CD4-positive, alpha-beta T cell (primary cell): ENCODE data around the gene POU2F3. TPM values are rescaled to one million over a fixed set of nuclear protein-coding genes. Genes with fewer than 3 reads are reported as not detected.

Experiments
- ATAC-seq: fragments of 200-7000 bp; cut with Tn5 transposase; one replicate; pipeline ENCODE4 v1.10.0; 2022; ENCODE audit warnings: mild to moderate bottlenecking; ENCODE audit not compliant: poor library complexity
- CTCF ChIA-PET: fragments of 350-600 bp; sonication (Branson Sonifier 250); formaldehyde crosslinking; loops from one replicate; lab custom pipeline; 2021; ENCODE audit warnings: antibody characterized with exemption, inconsistent platforms; lab: Charles Lee
- POLR2A ChIA-PET: fragments of 350-600 bp; sonication (Branson Sonifier 250); formaldehyde crosslinking; loops from one replicate; lab custom pipeline; 2021; ENCODE audit warnings: antibody characterized with exemption, inconsistent platforms; lab: Charles Lee
- DNase-seq, 14 experiments: peaks; one replicate each; pipeline ENCODE4 v3.0.0-alpha.2; 2013 to 2020; ENCODE audit warnings: mixed read lengths in 2 of 14
- H3K27ac ChIP-seq, 2 donors: one replicate each; pipeline versions ENCODE4 v1.5.1 to v1.7.0; 2013; ENCODE audit warnings: low read length in 2 of 2, low read depth in 1 of 2, mild to moderate bottlenecking in 1 of 2
- H3K27me3 ChIP-seq, 2 experiments: 1 replicate in 1 of 2; 2 replicates in 1 of 2; pipeline versions ENCODE4 v1.6.1 to v1.7.0; 2013; ENCODE audit warnings: low read length in 2 of 2, control low read depth in 1 of 2, mild to moderate bottlenecking in 1 of 2, moderate library complexity in 1 of 2; ENCODE audit not compliant: insufficient read depth in 2 of 2, control insufficient read depth in 1 of 2
- H3K36me3 ChIP-seq: one replicate; pipeline ENCODE4 v1.6.1; 2013; ENCODE audit warnings: low read length, control low read depth; ENCODE audit not compliant: insufficient read depth
- H3K4me1 ChIP-seq: one replicate; pipeline ENCODE4 v1.6.1; 2013; ENCODE audit warnings: low read length, control low read depth; ENCODE audit not compliant: insufficient read depth
- H3K4me3 ChIP-seq: one replicate; pipeline ENCODE4 v1.5.1; 2013; ENCODE audit warnings: mild to moderate bottlenecking, low read length, moderate library complexity
- H3K9me3 ChIP-seq, 2 experiments: 1 replicate in 1 of 2; 2 replicates in 1 of 2; pipeline versions ENCODE4 v1.6.1 to v1.7.0; 2013; ENCODE audit warnings: low read length in 2 of 2, mild to moderate bottlenecking in 2 of 2, control low read depth in 1 of 2, moderate library complexity in 1 of 2; ENCODE audit not compliant: control insufficient read depth in 1 of 2, insufficient read depth in 1 of 2
- H3K27ac Mint-ChIP-seq: one replicate; pipeline ENCODE4 v1.8.0; 2020; ENCODE audit warnings: mixed read lengths
- H3K27me3 Mint-ChIP-seq: one replicate; pipeline ENCODE4 v1.8.0; 2021; ENCODE audit warnings: mixed read lengths
- H3K36me3 Mint-ChIP-seq: one replicate; pipeline ENCODE4 v1.8.0; 2021; ENCODE audit warnings: low read depth, mixed read lengths
- H3K4me1 Mint-ChIP-seq: one replicate; pipeline ENCODE4 v1.8.0; 2021; ENCODE audit warnings: low read depth, mixed read lengths
- H3K4me3 Mint-ChIP-seq: one replicate; pipeline ENCODE4 v1.8.0; 2020; ENCODE audit warnings: mild to moderate bottlenecking, mixed read lengths
- H3K9me3 Mint-ChIP-seq: one replicate; pipeline ENCODE4 v1.8.0; 2020; ENCODE audit warnings: mixed read lengths
- CTCF ChIP-seq: fragments of 200-600 bp; IDR thresholded peaks from one replicate; pipeline ENCODE4 v1.8.0; 2022; ENCODE audit warnings: antibody characterized with exemption, mild to moderate bottlenecking
- intact Hi-C, 2 experiments: fragments of 100-400 bp; cut with DNase I in 1 of 2; cut with micrococcal nuclease in 1 of 2; formaldehyde crosslinking; loops; one replicate each; pipeline versions ENCODE4 v1.15.1 to v1.9.0; 2023 to 2025; cut with DNase I, micrococcal nuclease
- total RNA-seq, 174 experiments: library from RNA in 2 of 174; stranded (reverse) in 2 of 174; gene quantifications; one replicate each; pipeline ENCODE4 v1.2.3 and lab custom pipeline; 2021 to 2026

Gene POU2F3
- total RNA-seq, 2 experiments from 2014 or later = not detected

- Histone ChIP-seq H3K27ac (no peak overlapping the region), H3K27me3 (peaks cover 28 to 48% of the 10 kb centered on the region in 2 experiments)
- POLR2A ChIA-PET = interaction anchor here (1.3 kb wide), 1 partner anchor 349 kb away, joined by 3 read pairs; no protein-coding TSS in a partner anchor
Measured at GRCh38 chr11:120335556-120335907, 95.6 kb downstream of the POU2F3 start.

GRCh38 chr11:120335908-120336640 is 96.1 kb downstream of the POU2F3 start, which contains the start of gene ARHGEF12:
ARHGEF12 (plus strand) TSS chr11:120336413; CDS start chr11:120337244, 831 bp downstream.
- H3K4me1 Mint-ChIP-seq = peaks cover 30% of the 10 kb centered on the region
- DNase-seq (peak; percentile 30 to 86 (median 62)), ATAC-seq (peak; percentile 42)
- intact Hi-C loops = loop anchor here (1.0 to 10.0 kb wide), 6 partner anchors 8 to 776 kb away; no protein-coding TSS in a partner anchor
- Histone ChIP-seq H3K9me3 (peaks cover 0 to 4% of the 10 kb centered on the region in 2 experiments), H3K36me3 (no peaks in the 10 kb centered on the region), H3K27me3 (peaks cover 27 to 53% of the 10 kb centered on the region in 2 experiments), H3K4me3 (peak within 1 kb of the TSS; percentile 77), H3K27ac (no peak within 1 kb of the TSS), H3K4me1 (peaks cover 26% of the 10 kb centered on the region)
- ChIA-PET CTCF (interaction anchor here (2.5 kb wide), 1 partner anchor 349 kb away, joined by 12 read pairs; no protein-coding TSS in a partner anchor), POLR2A (interaction anchor here (1.3 kb wide), 1 partner anchor 349 kb away, joined by 3 read pairs; no protein-coding TSS in a partner anchor)
- H3K9me3 Mint-ChIP-seq = no peaks in the 10 kb centered on the region
- H3K4me3 Mint-ChIP-seq = peak within 1 kb of the TSS; percentile 89
- H3K36me3 Mint-ChIP-seq = no peaks in the 10 kb centered on the region
- no peak for TF ChIP-seq CTCF
- H3K27me3 Mint-ChIP-seq = peaks cover 67% of the 10 kb centered on the region
- no peak within 1 kb of the TSS for H3K27ac Mint-ChIP-seq

More at GRCh38 chr11:120335556-120335907, 95.6 kb downstream of the POU2F3 start:
- H3K27ac Mint-ChIP-seq = no peak overlapping the region
- H3K36me3 ChIP-seq = no peaks in the 10 kb centered on the region
- H3K9me3 Mint-ChIP-seq = no peaks in the 10 kb centered on the region
- no peaks in the 10 kb centered on the region for H3K36me3 Mint-ChIP-seq
- intact Hi-C loops = loop anchor here (1.0 to 10.0 kb wide), 6 partner anchors 9 to 777 kb away; no protein-coding TSS in a partner anchor
- peaks cover 26% of the 10 kb centered on the region for H3K4me1 ChIP-seq
- peaks cover 0 to 4% of the 10 kb centered on the region in 2 experiments for H3K9me3 ChIP-seq
- H3K4me3 Mint-ChIP-seq = peak overlapping the region; percentile 87
- TF ChIP-seq CTCF = no peak
- H3K4me1 Mint-ChIP-seq = peaks cover 30% of the 10 kb centered on the region
- DNase-seq (peak in 5 of 14 experiments; percentile 12 to 61 (median 27)), ATAC-seq (no peak)
- CTCF ChIA-PET = interaction anchor here (1.8 to 2.5 kb wide), 2 partner anchors 350 to 859 kb away, joined by 5 to 12 read pairs; no protein-coding TSS in a partner anchor
- peak overlapping the region; percentile 77 for H3K4me3 ChIP-seq
- peaks cover 67% of the 10 kb centered on the region for H3K27me3 Mint-ChIP-seq

GRCh38 chr11:120336641-120337354 is 96.9 kb downstream of the POU2F3 start:
- ATAC-seq = peak; percentile 19
- Mint-ChIP-seq H3K4me3 (peak overlapping the region; percentile 89), H3K27ac (no peak overlapping the region), H3K9me3 (no peaks in the 10 kb centered on the region), H3K27me3 (peaks cover 68% of the 10 kb centered on the region), H3K4me1 (peaks cover 30% of the 10 kb centered on the region), H3K36me3 (no peaks in the 10 kb centered on the region)
- Histone ChIP-seq H3K4me3 (peak overlapping the region; percentile 77), H3K36me3 (no peaks in the 10 kb centered on the region), H3K4me1 (peaks cover 26% of the 10 kb centered on the region), H3K27me3 (peaks cover 26 to 53% of the 10 kb centered on the region in 2 experiments), H3K27ac (no peak overlapping the region), H3K9me3 (peaks cover 0 to 4% of the 10 kb centered on the region in 2 experiments)
- TF ChIP-seq CTCF = no peak
- ChIA-PET POLR2A (interaction anchor here (1.3 kb wide), 1 partner anchor 348 kb away, joined by 3 read pairs; no protein-coding TSS in a partner anchor), CTCF (no interaction called here)
- peak in 8 of 14 experiments; percentile 6 to 46 (median 30) for DNase-seq
- intact Hi-C loops = loop anchor here in 1 of 2 experiments (10.0 kb wide), 1 partner anchor 478 kb away; no protein-coding TSS in a partner anchor
